SU-DHL-6 (cell line): ENCODE data around the gene OR2T2.

Experiments
- CTCF ChIP-seq: fragments of 200-600 bp; sonication (generic); IDR thresholded peaks from one replicate; pipeline ENCODE4 v1.5.1; 2017; ENCODE audit warnings: antibody characterized with exemption, mild to moderate bottlenecking, low read length, moderate library complexity; ENCODE audit not compliant: insufficient read depth, poor library complexity, severe bottlenecking
- EZH2phosphoT487 ChIP-seq: fragments of 200-600 bp; sonication (generic), shearing (Covaris generic); conservative IDR thresholded peaks from 2 replicates; pipeline ENCODE4 v1.6.1; 2018; ENCODE audit warnings: mild to moderate bottlenecking, antibody characterized with exemption, low read length, moderate library complexity, mixed read lengths

- TF ChIP-seq EZH2phosphoT487 = no peak
- no peak for TF ChIP-seq CTCF
Observed at GRCh38 chr1:248421384-248421783, 24.1 kb upstream of the OR2T2 start.
